ENCODE results near the gene SRPK2.

DNA sequence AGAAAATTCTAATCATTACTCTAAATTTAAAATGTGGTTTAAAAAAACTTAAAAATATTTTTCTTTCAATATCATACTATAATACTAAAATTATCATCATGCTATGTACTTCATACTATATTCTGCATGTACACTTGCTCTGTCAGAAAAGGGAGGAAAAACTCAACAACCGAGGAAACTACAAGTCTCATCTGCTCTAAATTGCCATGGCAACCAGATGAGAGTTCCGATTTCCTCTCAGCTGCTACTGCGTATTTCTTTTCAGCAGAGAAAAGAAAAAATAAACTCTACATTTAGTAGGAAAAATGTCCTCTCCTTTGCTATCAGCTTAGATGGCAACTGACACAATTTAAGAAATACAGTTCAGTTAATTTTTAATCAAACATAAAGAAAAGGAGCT lies 178.9 kb downstream of the SRPK2 start:
- TF ChIP-seq FOXM1 (IDR thresholded peaks at IDR 0.05; ENCODE audit: borderline replicate concordance) = no peak
- TF ChIP-seq SP1 (IDR thresholded peaks at IDR 0.05) = no peak
- no peak for TF ChIP-seq LEF1 (IDR thresholded peaks at IDR 0.05; ENCODE audit: borderline replicate concordance)

Data from HEK293T (cell line).